Suprapubic skin (tissue), 4 donors: ENCODE data around the gene UBE2F. TPM values are rescaled to one million over a fixed set of nuclear protein-coding genes. Genes with fewer than 3 reads are reported as not detected.
A peak's percentile ranks its signal among the peaks of the same experiment; 100 is the strongest.

Source experiments
- DNase-seq, 2 donors: peaks; one replicate each; pipeline ENCODE4 v3.0.0-alpha.2; 2019; ENCODE audit warnings: low spot score in 2 of 2
- H3K27ac ChIP-seq: fragments of 200-600 bp; sonication (generic); one replicate; pipeline ENCODE4 v1.5.1; 2019
- H3K27me3 ChIP-seq: fragments of 200-600 bp; sonication (generic); one replicate; pipeline ENCODE4 v1.5.1; 2019
- H3K36me3 ChIP-seq: fragments of 200-600 bp; sonication (generic); one replicate; pipeline ENCODE4 v1.5.1; 2019
- H3K4me1 ChIP-seq: fragments of 200-600 bp; sonication (generic); one replicate; pipeline ENCODE4 v1.5.1; 2019
- H3K4me3 ChIP-seq: fragments of 200-600 bp; sonication (generic); one replicate; pipeline ENCODE4 v1.5.1; 2019; ENCODE audit warnings: mild to moderate bottlenecking
- H3K9me3 ChIP-seq: fragments of 200-600 bp; sonication (generic); one replicate; pipeline ENCODE4 v1.5.1; 2019
- CTCF ChIP-seq, 2 donors: fragments of 200-600 bp in 1 of 2; fragments of 450-650 bp in 1 of 2; sonication (generic) in 1 of 2; IDR thresholded peaks; one replicate each; pipeline ENCODE4 v1.5.1; 2016 to 2019; ENCODE audit warnings: antibody characterized with exemption in 2 of 2, mild to moderate bottlenecking in 1 of 2, moderate library complexity in 1 of 2
- EP300 ChIP-seq: sonication (generic); formaldehyde crosslinking; IDR thresholded peaks from one replicate; pipeline ENCODE4 v1.6.1; 2017; ENCODE audit warnings: antibody characterized with exemption
- POLR2A ChIP-seq, 2 donors: fragments of 450-650 bp; IDR thresholded peaks; one replicate each; pipeline ENCODE4 v1.6.1; 2017; ENCODE audit warnings: antibody characterized with exemption in 2 of 2, mild to moderate bottlenecking in 2 of 2, moderate library complexity in 2 of 2
- POLR2AphosphoS5 ChIP-seq, 3 donors: sonication (generic); formaldehyde crosslinking; IDR thresholded peaks; one replicate each; pipeline ENCODE4 v1.6.1; 2017; ENCODE audit warnings: antibody characterized with exemption in 3 of 3
- WGBS: methylation state at CpG from one replicate; pipeline ENCODE4 v1.1.5; 2018; 5-methylcytosine and 5-hydroxymethylcytosine counted together
- total RNA-seq, 4 donors: library from RNA; depleted of rRNA; stranded (reverse); fragments of >200 nt; gene quantifications; one replicate each; pipeline ENCODE4 v1.1.0, GENCODE V29; 2016

UBE2F gene
- total RNA-seq, 4 donors from 2014 or later, result 32.2 to 63.6 (median 39.7) TPM

- TF ChIP-seq EP300 (no peak), POLR2AphosphoS5 (IDR thresholded peaks at IDR 0.05) (no peak), POLR2A (IDR thresholded peaks at IDR 0.05) (no peak), CTCF (IDR thresholded peaks at IDR 0.05) (no peak)
- Histone ChIP-seq H3K36me3 (peaks cover 3% of the 10 kb centered on the region), H3K27me3 (no peaks in the 10 kb centered on the region), H3K9me3 (no peaks in the 10 kb centered on the region), H3K4me3 (no peak overlapping the region), H3K4me1 (peaks cover 18% of the 10 kb centered on the region), H3K27ac (no peak overlapping the region)
- 21% methylated on average over 2 of the region's 2 CpGs for WGBS
- no peak for DNase-seq
Measured at GRCh38 chr2:237983922-237984321, 17.1 kb downstream of the UBE2F start.

GRCh38 chr2:237987268-237987667 is 20.5 kb downstream of the UBE2F start:
- Histone ChIP-seq H3K9me3 (no peaks in the 10 kb centered on the region), H3K4me3 (no peak overlapping the region), H3K27me3 (no peaks in the 10 kb centered on the region), H3K36me3 (peaks cover 17% of the 10 kb centered on the region), H3K27ac (no peak overlapping the region), H3K4me1 (peaks cover 5% of the 10 kb centered on the region)
- DNase-seq, result peak in 1 of 2 donors; percentile 11
- TF ChIP-seq EP300 (no peak), POLR2AphosphoS5 (IDR thresholded peaks at IDR 0.05) (no peak), CTCF (IDR thresholded peaks at IDR 0.05) (no peak), POLR2A (IDR thresholded peaks at IDR 0.05) (no peak)
- 90% methylated on average over 3 of the region's 3 CpGs for WGBS

- Histone ChIP-seq H3K4me1 (no peaks in the 10 kb centered on the region), H3K27me3 (no peaks in the 10 kb centered on the region), H3K27ac (no peak overlapping the region), H3K36me3 (peaks cover 32% of the 10 kb centered on the region), H3K4me3 (no peak overlapping the region), H3K9me3 (no peaks in the 10 kb centered on the region)
- WGBS, result 100% methylated on average over 1 of the region's 1 CpG
- DNase-seq, result peak in 1 of 2 donors; percentile 0
- TF ChIP-seq EP300 (no peak), POLR2A (IDR thresholded peaks at IDR 0.05) (no peak), POLR2AphosphoS5 (IDR thresholded peaks at IDR 0.05) (no peak), CTCF (IDR thresholded peaks at IDR 0.05) (no peak)
Measured at GRCh38 chr2:237993701-237994100, 26.9 kb downstream of the UBE2F start.

- no peaks in the 10 kb centered on the region for H3K4me1 ChIP-seq
- peaks cover 35% of the 10 kb centered on the region for H3K36me3 ChIP-seq
- no peak overlapping the region for H3K27ac ChIP-seq
- TF ChIP-seq CTCF (IDR thresholded peaks at IDR 0.05) (no peak), POLR2AphosphoS5 (IDR thresholded peaks at IDR 0.05) (no peak), POLR2A (IDR thresholded peaks at IDR 0.05) (no peak), EP300 (no peak)
- 100% methylated on average over 2 of the region's 2 CpGs for WGBS
- H3K9me3 ChIP-seq, result no peaks in the 10 kb centered on the region
- peak in 1 of 2 donors; percentile 4 for DNase-seq
- H3K27me3 ChIP-seq, result no peaks in the 10 kb centered on the region
- H3K4me3 ChIP-seq, result no peak overlapping the region
Measured at GRCh38 chr2:237995036-237995435, 28.2 kb downstream of the UBE2F start.

GRCh38 chr2:237996021-237996593 is 29.3 kb downstream of the UBE2F start:
- H3K4me3 ChIP-seq, result no peak overlapping the region
- H3K27ac ChIP-seq, result no peak overlapping the region
- WGBS, result 67% methylated on average over 9 of the region's 9 CpGs
- no peak for DNase-seq
- H3K9me3 ChIP-seq, result no peaks in the 10 kb centered on the region
- TF ChIP-seq POLR2AphosphoS5 (IDR thresholded peaks at IDR 0.05) (no peak), POLR2A (IDR thresholded peaks at IDR 0.05) (no peak), CTCF (IDR thresholded peaks at IDR 0.05) (no peak), EP300 (no peak)
- no peaks in the 10 kb centered on the region for H3K27me3 ChIP-seq
- peaks cover 29% of the 10 kb centered on the region for H3K36me3 ChIP-seq
- H3K4me1 ChIP-seq, result no peaks in the 10 kb centered on the region
